DMS114 treated with DMSO at 0.1 percent for 48 hours (cell line): Measurements from ENCODE around the gene SNX14.

Experiments
- DNase-seq: peaks from one replicate; lab custom pipeline; 2025; ENCODE audit not compliant: unreplicated experiment; lab: John Stamatoyannopoulos, UW

SNX14 gene

DNA sequence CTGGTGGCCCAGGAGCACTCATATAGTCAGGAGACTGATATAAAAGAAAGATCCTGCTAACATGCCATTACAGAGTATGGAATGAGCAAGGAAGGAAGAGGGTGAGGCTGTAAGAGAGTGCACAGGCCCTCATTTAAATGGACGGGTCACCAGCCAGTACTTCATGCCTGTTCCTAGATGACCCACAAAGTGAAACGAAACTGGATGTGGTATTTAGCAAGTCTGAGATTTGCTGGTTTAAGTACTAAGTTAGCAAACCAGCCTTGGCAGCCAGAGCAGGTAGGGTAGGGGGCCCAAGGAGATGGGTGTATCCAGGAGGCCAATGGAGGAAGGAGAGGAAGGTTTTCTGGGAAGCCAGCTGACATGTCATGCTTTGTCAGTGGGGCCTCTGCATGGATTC is 127.9 kb downstream of the SNX14 start:
- no peak for DNase-seq

DNA sequence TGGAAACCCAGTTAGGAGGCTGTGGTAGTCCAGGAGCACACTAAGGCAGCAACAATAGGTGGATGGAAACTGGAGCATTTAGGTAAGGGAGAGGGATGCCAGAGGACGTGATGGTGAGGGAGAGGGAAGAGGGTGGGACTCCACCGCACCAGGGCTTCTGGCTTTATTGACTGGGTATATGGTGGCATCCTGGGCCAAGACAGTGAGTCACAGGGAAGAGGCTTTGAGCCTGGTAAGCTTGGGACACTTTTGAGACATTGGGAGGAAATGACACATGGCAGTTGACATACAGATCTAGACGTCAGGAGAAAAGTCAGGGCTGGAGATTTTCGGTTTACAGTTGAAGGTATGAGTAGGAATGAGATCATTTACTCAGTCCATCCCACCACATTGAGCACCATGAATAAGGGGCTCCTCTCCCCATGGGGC is 128.9 kb downstream of the SNX14 start:
- no peak for DNase-seq

- no peak for DNase-seq
Measured at GRCh38 chr6:85464260-85464644, 129.4 kb downstream of the SNX14 start.

DNA sequence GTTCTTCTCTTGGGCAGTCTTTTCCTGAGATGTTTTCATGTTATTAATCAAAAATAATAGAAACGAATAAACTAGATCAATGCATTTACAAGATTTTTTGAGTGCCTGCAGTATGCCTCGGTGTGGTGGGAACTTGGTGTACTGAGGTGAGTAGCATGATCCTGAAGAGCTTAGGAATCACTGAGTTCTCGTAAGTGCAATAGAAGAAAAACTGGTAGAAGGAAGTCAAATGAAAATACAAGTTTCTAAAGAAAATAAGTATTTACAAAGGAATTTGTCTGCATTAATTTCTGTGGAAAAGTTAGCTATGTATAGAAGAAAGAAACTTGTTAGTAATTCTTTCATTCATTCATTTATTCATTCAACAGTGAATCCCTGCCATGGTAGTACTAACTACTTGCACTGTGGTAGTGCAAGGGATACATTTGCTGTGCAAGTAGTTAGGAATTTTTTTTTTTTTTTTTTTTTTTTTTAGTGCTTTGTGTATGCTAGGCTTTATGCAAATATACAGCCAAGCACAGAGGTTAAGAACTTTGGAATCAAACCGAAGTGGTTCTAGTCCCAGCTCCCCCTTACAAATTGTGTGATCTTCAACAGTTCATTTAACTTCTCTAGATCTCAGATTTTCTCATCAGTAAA is 129.9 kb downstream of the SNX14 start:
- no peak for DNase-seq

DNA sequence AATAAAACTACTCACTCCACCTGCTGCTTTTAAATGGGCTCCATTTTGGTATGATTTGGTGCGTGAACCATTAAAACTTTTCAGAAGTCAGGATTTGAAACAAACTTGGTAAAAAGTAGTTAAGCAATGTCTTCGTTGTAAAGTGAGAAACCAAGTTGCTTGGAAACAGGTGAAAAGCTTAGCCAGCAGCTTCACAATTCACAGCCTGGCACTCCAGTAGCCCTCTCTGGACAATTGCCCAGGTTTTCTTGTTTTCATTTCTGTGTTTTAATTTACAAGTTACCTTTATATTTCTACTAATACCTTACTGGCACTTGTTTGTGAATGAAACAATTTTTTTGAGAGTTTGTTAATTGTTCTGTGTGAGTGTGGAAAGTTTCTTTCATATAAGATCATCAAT is 131.0 kb downstream of the SNX14 start:
- DNase-seq, result no peak

DNA sequence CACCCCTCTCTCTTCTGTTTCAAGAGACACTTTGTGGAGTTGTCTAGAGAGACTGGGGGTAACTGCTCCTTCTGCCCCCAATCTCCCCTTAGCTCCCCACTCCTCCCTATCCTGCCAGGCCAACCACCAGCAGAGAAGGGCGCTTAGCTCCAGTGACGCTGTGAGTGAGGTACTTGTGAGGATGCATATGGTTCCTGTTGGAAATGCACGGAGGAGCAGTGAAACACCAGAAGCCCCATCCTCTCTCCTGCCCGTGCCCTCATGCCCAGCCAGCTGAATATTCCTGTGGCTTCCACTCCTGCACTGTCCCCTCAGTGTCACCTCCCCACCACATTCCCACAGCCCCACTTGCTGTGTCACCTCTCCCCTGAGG is 131.9 kb downstream of the SNX14 start:
- DNase-seq, result no peak

GRCh38 chr6:85460921-85461797 is 132.5 kb downstream of the SNX14 start:
- DNase-seq, result no peak

GRCh38 chr6:85460154-85460920 is 133.3 kb downstream of the SNX14 start:
- no peak for DNase-seq

DNA sequence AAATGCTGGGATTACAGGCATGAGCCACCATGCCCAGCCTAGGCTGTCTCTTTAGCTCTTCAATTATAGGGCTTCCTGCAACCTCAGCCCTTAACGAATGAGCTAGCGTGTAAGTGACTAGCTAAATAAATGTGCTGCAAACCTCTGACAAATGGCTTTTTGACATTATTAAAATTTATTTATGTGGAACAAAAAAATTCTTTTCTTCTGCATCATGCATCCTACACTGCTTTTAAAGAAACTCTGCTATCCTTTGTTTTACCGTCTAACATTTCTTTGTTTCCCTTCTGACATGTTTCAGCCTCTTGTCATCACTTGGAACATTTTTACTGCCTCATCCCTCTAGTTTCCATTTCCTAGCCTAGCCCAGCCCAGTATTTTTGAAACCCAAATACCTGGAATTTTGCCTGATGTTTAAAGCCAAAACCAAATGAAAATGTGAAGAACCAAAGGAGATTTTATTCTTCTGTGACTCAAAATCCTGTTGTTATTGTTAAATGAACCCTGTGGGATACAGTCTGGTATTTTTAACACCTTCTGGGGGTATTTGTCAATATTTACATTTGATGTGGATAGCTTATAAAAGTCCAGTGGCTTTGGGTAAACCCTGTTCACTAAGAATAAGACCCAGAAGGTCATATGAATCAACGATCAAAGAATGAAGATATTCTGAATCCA is 134.3 kb downstream of the SNX14 start:
- no peak for DNase-seq

GRCh38 chr6:85458782-85459181 is 134.9 kb downstream of the SNX14 start:
- no peak for DNase-seq

DNA sequence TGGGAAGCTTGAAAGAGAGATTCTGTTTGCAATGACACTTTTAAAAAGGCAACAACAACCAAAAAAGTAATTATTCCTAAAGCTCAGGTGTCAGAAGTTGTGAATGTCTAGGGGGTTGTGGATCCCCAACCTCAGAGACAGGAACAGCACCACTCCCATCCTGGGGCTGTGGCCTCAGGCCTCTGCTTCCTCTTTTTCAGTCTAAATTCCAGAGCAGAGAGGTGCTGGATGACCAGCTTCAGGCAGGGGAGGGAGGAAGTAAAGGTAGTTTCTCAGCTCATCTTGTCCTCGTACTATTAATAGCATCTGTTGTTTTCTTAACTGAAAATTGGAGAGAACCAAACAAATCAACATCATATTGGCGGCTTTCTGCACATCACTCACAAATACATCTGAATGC is 135.5 kb downstream of the SNX14 start:
- no peak for DNase-seq

GRCh38 chr6:85456782-85457181 is 136.9 kb downstream of the SNX14 start:
- no peak for DNase-seq
